ENCODE measurements around the gene RAB27A. TPM values are rescaled to one million over a fixed set of nuclear protein-coding genes. Genes with fewer than 3 reads are reported as not detected.

Gene RAB27A
- total RNA-seq, 1 donor from 2014 or later, result 17.8 TPM

DNA sequence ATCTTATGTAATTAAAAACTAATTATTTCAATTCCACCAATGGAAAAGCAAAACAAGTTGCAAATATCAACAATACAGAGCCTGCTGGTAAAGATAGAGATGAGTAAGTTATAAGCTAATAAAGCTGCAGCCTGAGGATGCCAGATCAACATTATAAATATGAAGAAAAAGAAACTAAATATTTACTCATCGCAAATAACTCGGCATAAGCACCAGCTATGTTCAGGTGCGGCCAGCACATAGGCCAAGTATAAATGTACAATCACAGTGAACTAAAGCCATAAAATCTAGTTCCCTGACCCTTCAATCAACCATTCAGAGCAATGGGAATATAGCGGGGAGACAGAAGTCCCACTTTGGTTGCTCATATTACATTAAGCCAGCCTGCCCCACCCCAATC is 85.1 kb downstream of the RAB27A start:
- H3K9ac ChIP-seq (ENCODE audit: low read length), result no peak overlapping the region
- Mint-ChIP-seq H3K27ac (ENCODE audit: unreplicated experiment) (no peak overlapping the region), H3K4me1 (ENCODE audit: low read depth, unreplicated experiment) (peaks cover 3% of the 10 kb centered on the region), H3K27me3 (ENCODE audit: low read depth, unreplicated experiment) (no peaks in the 10 kb centered on the region), H3K36me3 (ENCODE audit: low read depth, unreplicated experiment) (peaks cover 3% of the 10 kb centered on the region), H3K9me3 (ENCODE audit: unreplicated experiment) (no peaks in the 10 kb centered on the region), H3K4me3 (ENCODE audit: unreplicated experiment) (no peak overlapping the region)
- FAIRE-seq (no peak), DNase-seq (ENCODE audit: low read depth) (no peak)
- no peaks in the 10 kb centered on the region for H3K27me3 ChIP-seq (ENCODE audit: insufficient read depth, low read length)
- peaks cover 3% of the 10 kb centered on the region for H3K36me3 ChIP-seq (ENCODE audit: insufficient read depth, low read length)
- no peaks in the 10 kb centered on the region for H3K4me1 ChIP-seq (ENCODE audit: insufficient read depth, low read length)
- H3K79me2 ChIP-seq (ENCODE audit: insufficient read depth, low read length), result no peaks in the 10 kb centered on the region
- no peak overlapping the region for H2AFZ ChIP-seq (ENCODE audit: low read depth, low read length)
- no peak overlapping the region for H3K27ac ChIP-seq (ENCODE audit: low read depth, low read length)
- no peak overlapping the region for H3K4me3 ChIP-seq (ENCODE audit: insufficient read depth, low read depth, low read length)
- H4K20me1 ChIP-seq (ENCODE audit: insufficient read depth, low read length), result no peaks in the 10 kb centered on the region
- H3K9me3 ChIP-seq (ENCODE audit: insufficient read depth, low read depth, low read length), result no peaks in the 10 kb centered on the region
- H3K4me2 ChIP-seq (ENCODE audit: low read length), result no peak overlapping the region
- TF ChIP-seq EZH2 (IDR thresholded peaks at IDR 0.05; ENCODE audit: insufficient read depth, low read length), result no peak
- TF ChIP-seq, protein P1, sequence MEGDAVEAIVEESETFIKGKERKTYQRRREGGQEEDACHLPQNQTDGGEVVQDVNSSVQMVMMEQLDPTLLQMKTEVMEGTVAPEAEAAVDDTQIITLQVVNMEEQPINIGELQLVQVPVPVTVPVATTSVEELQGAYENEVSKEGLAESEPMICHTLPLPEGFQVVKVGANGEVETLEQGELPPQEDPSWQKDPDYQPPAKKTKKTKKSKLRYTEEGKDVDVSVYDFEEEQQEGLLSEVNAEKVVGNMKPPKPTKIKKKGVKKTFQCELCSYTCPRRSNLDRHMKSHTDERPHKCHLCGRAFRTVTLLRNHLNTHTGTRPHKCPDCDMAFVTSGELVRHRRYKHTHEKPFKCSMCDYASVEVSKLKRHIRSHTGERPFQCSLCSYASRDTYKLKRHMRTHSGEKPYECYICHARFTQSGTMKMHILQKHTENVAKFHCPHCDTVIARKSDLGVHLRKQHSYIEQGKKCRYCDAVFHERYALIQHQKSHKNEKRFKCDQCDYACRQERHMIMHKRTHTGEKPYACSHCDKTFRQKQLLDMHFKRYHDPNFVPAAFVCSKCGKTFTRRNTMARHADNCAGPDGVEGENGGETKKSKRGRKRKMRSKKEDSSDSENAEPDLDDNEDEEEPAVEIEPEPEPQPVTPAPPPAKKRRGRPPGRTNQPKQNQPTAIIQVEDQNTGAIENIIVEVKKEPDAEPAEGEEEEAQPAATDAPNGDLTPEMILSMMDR (IDR thresholded peaks at IDR 0.05; ENCODE audit: insufficient read depth, low read depth, low read length), result no peak

DNA sequence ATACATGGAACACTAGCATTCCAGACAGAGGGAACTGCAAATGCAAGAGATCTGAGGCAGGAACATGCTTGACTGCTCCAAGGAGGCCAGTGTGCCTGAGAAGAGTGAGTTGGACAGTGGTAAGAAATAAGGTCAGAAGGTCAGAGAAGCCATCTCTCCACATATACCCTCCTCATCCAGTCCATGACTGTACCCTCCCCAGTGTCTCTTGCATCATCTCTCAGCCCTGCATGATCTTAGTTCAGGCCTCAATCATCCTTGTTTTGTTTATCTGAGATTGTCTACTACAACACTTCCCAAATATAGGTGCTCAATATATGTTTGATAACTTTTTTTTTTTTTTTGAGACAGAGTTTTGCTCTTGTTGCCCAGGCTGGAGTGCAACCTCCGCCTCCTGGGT is 87.4 kb downstream of the RAB27A start:
- peaks cover 3% of the 10 kb centered on the region for H3K36me3 ChIP-seq (ENCODE audit: insufficient read depth, low read length)
- Mint-ChIP-seq H3K4me1 (ENCODE audit: low read depth, unreplicated experiment) (peaks cover 3% of the 10 kb centered on the region), H3K36me3 (ENCODE audit: low read depth, unreplicated experiment) (peaks cover 3% of the 10 kb centered on the region), H3K9me3 (ENCODE audit: unreplicated experiment) (no peaks in the 10 kb centered on the region), H3K27me3 (ENCODE audit: low read depth, unreplicated experiment) (no peaks in the 10 kb centered on the region), H3K27ac (ENCODE audit: unreplicated experiment) (no peak overlapping the region), H3K4me3 (ENCODE audit: unreplicated experiment) (no peak overlapping the region)
- TF ChIP-seq EZH2 (IDR thresholded peaks at IDR 0.05; ENCODE audit: insufficient read depth, low read length), result no peak
- TF ChIP-seq, protein P1 (IDR thresholded peaks at IDR 0.05; ENCODE audit: insufficient read depth, low read depth, low read length), result no peak
- no peak overlapping the region for H3K4me2 ChIP-seq (ENCODE audit: low read length)
- no peak overlapping the region for H3K27ac ChIP-seq (ENCODE audit: low read depth, low read length)
- no peaks in the 10 kb centered on the region for H3K79me2 ChIP-seq (ENCODE audit: insufficient read depth, low read length)
- no peaks in the 10 kb centered on the region for H3K27me3 ChIP-seq (ENCODE audit: insufficient read depth, low read length)
- H4K20me1 ChIP-seq (ENCODE audit: insufficient read depth, low read length), result no peaks in the 10 kb centered on the region
- H3K9me3 ChIP-seq (ENCODE audit: insufficient read depth, low read depth, low read length), result no peaks in the 10 kb centered on the region
- H3K4me3 ChIP-seq (ENCODE audit: insufficient read depth, low read depth, low read length), result no peak overlapping the region
- no peak overlapping the region for H2AFZ ChIP-seq (ENCODE audit: low read depth, low read length)
- H3K4me1 ChIP-seq (ENCODE audit: insufficient read depth, low read length), result no peaks in the 10 kb centered on the region
- no peak for FAIRE-seq
- no peak for DNase-seq (ENCODE audit: low read depth)
- no peak overlapping the region for H3K9ac ChIP-seq (ENCODE audit: low read length)

GRCh38 chr15:55198706-55199105 is 90.9 kb downstream of the RAB27A start:
- H3K4me3 Mint-ChIP-seq (ENCODE audit: unreplicated experiment), result no peak overlapping the region

More at GRCh38 chr15:55198706-55199105, 90.9 kb downstream of the RAB27A start:
- H2AFZ ChIP-seq (ENCODE audit: low read depth, low read length), result no peak overlapping the region
- Mint-ChIP-seq H3K4me1 (ENCODE audit: low read depth, unreplicated experiment) (peaks cover 12% of the 10 kb centered on the region), H3K36me3 (ENCODE audit: low read depth, unreplicated experiment) (peaks cover 1% of the 10 kb centered on the region), H3K9me3 (ENCODE audit: unreplicated experiment) (no peaks in the 10 kb centered on the region), H3K27ac (ENCODE audit: unreplicated experiment) (no peak overlapping the region), H3K27me3 (ENCODE audit: low read depth, unreplicated experiment) (no peaks in the 10 kb centered on the region)
- no peak overlapping the region for H3K4me2 ChIP-seq (ENCODE audit: low read length)
- H3K36me3 ChIP-seq (ENCODE audit: insufficient read depth, low read length), result no peaks in the 10 kb centered on the region
- no peaks in the 10 kb centered on the region for H3K27me3 ChIP-seq (ENCODE audit: insufficient read depth, low read length)
- FAIRE-seq (no peak), DNase-seq (ENCODE audit: low read depth) (no peak)
- H4K20me1 ChIP-seq (ENCODE audit: insufficient read depth, low read length), result peaks cover 26% of the 10 kb centered on the region
- no peak overlapping the region for H3K27ac ChIP-seq (ENCODE audit: low read depth, low read length)
- H3K9me3 ChIP-seq (ENCODE audit: insufficient read depth, low read depth, low read length), result no peaks in the 10 kb centered on the region
- no peak overlapping the region for H3K9ac ChIP-seq (ENCODE audit: low read length)
- no peak for TF ChIP-seq EZH2 (IDR thresholded peaks at IDR 0.05; ENCODE audit: insufficient read depth, low read length)
- TF ChIP-seq, protein P1 (IDR thresholded peaks at IDR 0.05; ENCODE audit: insufficient read depth, low read depth, low read length), result no peak
- peaks cover 30% of the 10 kb centered on the region for H3K79me2 ChIP-seq (ENCODE audit: insufficient read depth, low read length)
- H3K4me3 ChIP-seq (ENCODE audit: insufficient read depth, low read depth, low read length), result no peak overlapping the region
- peaks cover 11% of the 10 kb centered on the region for H3K4me1 ChIP-seq (ENCODE audit: insufficient read depth, low read length)

All from astrocyte (in vitro differentiated cells and primary cell).